NCI-H510A treated with DMSO at 0.1 percent for 48 hours (cell line): ENCODE data around the gene SLC25A1.
A peak's percentile ranks its signal among the peaks of the same experiment; 100 is the strongest.

Experiments used
- DNase-seq: peaks from one replicate; lab custom pipeline; 2025; lab: John Stamatoyannopoulos, UW

SLC25A1 gene

DNA sequence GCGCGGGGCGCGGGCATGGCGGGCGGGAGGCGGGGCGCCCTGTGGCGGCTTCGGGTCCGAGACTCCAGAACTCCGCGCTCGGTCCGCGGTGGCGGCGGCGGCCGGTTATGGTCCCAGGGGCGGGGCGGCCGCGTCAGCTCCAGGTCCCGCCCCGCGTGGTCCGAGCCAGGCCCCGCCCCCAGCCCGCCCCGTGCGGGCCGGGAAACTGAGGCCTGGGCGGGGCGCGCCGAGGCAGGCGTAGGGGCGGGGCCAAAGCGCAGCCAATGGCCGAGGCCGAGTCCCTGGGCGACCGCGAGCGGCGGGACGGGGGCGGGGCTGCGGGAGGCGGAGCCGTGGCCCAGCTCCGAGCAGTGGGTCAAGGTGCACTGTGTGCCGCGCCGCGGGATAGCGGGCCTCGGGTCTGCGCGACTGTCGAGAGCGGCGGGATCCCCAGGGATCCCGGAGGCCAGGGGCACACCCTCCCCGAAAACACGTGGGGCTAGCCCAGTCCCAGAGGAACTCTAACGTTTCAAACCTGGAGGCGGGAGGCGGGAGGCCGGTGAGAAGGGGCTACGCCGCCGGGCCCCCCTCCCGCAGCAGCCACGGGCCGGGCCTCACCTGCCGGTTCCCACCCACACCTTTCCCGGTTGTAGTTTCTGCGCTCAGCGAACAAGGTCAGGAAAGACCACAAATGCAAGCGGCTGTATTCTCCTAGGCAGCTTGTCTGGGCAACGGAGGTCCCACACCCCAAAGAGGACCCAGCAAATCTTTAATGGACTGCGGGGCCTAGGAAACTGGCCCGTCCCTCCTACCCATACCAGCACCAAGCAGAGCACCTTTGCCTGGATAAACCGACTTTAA lies at the start of gene SLC25A1:
SLC25A1 (minus strand) TSS at position 80 of the 840 bp plus-strand sequence; CDS start at position 17, 63 bp downstream.
- DNase-seq: peak; percentile 54

DNA sequence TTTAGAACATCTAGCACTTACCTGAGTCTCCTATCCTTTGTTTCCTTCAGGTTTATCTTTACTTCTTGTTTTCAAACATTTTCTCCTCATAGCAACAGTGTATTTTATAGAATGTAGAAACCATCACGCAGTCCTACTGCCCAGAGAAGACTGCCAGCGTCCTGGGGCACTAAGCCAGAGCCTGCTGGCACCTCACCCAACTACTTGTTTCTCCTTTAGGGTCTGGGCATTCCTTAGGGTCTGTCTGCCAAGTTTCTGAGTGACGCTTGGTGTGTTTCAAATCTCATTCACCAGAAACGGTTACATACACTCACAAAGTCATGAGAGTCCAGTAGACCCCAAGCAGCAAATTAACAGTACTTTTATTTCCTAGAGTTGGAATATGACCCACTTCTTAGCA lies 49.6 kb upstream of the SLC25A1 start:
- no peak for DNase-seq

DNA sequence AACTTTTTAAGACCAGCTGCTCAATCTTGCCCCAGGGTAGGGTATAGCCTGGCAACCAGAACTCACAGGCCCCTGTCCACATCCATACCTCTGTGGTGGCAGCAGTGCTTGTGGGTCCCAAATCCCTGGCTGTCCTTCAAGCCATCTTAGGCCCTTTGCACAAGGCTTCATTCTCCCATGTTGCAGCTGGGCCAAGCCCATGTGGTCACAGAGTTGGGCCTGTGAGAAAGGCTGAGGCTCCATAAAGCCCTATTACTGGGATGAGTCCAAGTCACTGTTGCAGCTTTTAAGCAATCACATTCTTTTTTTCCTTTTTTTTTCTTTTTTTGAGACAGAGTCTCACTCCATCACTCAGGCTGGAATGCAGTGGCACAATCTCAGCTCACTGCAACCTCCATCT lies 47.9 kb upstream of the SLC25A1 start:
- DNase-seq: no peak

DNA sequence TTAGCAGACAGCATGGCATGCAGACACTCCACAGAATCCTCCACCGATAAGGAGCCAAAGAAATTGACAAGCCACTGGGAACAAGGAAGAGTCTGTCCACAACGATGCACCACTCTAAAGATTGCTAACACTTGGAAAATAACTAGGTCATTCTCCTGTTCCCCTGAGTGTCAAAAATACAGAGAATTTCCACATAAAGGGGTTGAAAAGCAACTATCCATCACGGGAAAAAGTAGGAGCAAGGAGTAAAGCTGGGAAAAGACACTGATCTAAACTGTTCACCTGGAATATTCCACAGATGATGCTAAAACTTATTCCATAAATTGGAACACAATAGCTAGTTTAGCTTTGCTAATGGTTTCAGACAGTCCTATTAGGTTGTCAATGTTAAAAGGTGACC lies 47.0 kb upstream of the SLC25A1 start:
- DNase-seq: no peak

DNA sequence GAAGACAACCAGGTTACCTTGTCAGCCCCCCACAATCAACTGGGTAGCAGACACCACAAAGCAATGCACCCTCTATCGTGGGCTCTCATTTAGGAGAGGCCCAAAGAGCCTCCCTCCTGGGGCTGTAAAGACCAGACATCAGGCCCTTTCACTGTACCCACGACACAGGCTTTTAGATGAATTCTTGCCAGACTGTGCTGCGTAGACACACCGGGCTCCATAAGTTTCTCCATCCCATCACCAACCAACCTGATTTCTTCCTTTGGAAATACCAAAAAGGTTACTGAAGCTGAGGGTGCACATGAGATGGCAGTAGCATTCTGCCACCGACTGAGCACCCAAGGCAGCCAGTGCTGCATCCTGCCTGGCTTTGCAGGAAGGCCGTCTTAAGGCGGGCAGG lies 46.4 kb upstream of the SLC25A1 start:
- no peak for DNase-seq

DNA sequence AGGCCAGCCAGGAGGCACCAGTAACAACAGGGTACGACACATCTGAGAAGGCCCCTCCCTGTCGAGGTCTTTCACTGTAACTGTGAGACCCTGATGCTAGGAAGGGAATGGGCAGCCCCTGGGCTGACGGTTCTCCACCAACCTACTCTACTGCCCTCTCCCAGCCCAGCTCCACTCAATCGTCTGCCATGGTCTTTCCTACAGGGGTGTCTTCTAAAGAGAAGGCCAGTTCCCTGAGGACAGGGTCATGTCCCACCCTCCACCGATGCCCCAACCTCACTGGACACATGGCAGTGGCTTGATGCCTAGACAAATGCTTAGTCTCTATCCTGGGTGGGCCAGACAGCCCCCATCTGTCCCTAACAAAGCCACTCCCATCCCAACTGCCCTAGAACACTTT lies 46.0 kb upstream of the SLC25A1 start:
- no peak for DNase-seq

DNA sequence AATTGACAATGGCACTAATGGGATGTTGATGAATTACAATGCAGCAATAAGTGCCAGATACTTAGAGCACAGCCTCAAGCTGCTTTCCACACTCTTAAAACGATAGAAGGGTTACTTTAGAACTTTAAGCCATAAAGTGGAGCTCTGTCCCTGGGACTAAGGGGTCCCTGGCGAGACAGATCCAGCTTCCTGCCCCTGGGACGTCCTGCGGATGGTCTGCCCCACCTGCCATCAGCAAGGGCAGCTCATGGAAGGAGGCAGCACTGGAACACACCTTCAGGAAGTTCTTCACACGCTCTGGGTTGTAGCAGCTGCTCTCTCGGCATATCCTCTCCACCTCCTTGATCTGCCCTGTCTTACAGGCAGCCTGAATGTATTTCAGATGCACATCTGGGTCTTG lies 45.1 kb upstream of the SLC25A1 start:
- no peak for DNase-seq

DNA sequence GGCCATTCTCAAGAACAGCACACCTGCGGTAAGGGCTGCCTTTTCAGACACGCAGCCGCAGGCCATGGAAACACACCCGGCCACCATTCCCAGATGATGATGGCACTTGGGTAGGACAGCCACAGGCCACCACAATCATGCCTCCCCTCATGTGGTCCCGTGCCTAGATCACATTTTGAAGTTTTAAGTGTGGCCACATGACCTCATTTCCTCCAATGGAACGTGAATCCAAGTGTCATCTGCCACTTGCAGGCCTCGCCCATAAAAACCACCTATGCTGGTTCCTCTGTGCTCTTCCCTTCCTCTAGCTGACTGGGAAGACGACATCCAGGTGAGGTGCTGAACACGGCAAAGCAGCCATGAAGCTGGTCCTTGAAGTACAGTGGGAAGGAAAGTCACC lies 44.6 kb upstream of the SLC25A1 start:
- DNase-seq: no peak

DNA sequence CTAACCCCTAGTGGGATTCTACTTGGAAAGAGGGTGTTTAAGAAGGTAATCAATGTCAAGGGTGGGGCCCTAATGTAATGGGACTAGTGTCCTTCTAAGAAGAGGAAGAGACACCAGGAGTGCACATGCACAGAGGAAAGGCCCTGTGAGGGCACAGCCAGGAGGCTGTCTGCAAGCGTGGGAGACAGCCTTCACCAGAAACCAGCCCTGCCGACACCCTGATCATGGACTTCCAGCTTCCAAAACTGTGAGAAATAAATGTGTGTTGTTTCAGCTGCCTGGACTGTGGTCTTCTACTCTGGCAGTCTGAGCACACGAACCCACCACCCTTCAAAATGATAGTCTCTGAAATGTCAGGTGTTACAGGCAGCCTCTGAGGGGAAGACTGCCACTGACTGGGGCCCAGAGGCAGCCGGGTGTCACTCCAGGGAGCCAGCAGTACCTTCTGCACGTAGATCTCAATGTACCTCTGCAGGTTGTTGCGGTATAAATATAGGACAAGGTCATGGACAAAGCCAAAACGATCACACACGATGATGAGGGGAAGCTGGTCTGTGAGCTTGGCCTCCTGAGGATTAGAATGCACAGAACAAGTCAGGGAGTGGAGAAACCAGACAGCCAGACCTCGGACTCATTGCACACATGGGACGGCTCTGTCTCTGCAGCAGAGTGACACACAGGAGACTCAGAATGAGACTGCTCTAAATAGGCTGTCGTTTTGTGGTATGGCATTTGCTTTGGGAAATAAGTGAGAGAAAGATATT lies 43.9 kb upstream of the SLC25A1 start:
- no peak for DNase-seq

DNA sequence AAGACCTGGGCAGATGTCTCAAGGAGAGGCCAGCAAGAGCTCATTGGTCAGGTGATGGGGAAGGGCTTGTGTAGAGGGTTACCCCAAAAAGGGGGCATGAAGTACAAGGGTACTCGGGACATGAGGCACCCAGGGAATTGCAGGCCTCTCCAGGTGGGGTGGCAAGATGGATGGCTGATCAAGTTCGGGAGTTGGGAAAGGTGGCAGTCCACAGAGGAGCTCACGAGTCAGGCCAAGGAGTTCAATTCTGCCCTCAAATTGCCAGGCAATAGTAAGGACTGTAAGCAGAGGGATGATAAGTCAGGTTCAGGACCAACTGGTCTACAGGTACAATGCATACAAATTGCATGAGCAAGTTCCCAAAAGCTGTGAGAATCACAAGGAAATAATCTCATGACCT lies 42.3 kb upstream of the SLC25A1 start:
- no peak for DNase-seq

DNA sequence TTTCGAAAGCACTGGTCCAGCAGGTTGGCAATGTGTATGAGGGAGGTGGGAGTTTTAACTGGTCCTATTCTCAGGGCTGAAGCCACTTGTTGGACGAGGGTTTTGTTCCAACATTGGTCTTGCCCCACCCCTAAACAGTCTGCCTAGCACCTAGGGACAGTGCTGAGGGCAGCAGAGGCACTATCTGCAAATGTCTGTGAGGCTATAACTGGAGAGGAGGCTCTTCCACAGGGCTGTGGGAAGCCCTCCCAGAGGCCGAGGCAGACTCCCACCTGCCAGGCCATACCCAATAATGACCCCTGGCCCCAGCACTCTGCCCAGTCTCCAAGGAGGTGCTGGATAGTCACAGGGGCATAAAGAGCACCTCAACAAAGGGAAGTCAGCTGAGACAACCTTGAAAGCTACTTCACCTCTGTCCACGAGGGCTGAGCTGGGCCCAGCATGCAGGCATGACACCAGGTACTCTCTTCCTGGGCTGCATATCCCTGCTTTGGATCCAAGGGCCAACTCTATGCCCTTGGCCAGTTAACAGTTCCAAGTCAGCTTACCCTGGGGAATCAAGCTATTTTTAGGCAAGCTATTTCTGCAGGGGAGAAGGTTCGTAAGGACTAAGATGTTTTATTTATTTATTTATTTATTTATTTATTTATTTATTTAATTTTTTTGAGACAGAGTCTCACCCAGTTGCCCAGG lies 40.2 kb upstream of the SLC25A1 start:
- no peak for DNase-seq

DNA sequence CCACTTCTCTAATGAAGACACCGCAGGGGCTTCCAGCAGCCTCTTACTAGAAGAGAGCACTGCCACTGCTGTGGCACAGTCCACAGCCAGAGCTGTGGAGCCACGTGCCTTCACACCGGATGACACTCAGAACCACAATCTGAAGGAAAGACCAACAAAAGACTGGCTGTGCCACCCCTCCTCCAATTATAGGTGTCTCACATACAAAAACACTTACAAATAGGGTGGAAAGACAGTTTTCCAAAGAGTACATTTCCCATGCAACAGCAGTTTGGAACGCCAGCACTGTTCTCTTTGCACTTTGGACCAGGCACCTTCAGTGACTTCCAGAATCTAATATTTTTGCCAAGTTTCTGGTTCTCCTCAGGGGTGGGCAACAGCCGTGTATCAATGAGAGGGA lies 38.0 kb upstream of the SLC25A1 start:
- DNase-seq: no peak

DNA sequence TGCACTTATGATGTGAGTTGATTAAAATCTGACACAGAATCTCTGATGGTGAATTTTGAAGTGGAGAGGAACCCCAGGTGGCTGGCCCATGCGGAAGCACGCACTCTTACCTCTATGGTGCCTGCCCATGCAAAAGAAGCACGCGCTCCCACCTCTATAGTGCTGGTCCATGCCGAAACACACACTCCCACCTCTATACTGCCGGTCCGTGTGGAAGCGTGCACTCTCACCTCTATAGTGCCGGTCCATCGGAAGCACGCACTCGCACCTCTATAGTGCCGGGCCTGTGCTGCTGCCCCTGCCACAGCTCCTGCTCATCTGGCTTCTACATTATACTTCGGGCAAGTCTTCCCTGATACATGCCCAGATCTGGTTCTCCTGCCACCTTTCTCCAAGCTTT lies 36.8 kb upstream of the SLC25A1 start:
- DNase-seq: no peak

DNA sequence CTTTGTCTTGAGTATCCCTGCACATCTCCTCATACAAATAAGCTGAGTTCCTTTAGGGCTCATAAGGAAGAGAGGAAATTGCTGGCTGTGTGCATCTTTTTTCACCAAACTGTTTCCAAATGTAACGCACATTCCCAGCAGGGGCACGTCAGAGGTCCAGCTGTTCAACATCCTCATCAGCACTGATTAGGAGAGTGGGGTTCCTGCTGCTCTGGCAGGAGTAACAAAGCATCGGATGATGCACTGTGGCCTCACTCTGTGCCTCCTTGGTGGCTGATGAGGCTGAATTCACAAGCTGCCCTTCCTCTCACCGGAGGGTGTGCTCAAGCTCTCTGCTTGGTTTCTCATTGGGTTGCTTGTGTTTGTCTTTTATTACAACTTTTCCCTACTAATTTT lies 35.5 kb upstream of the SLC25A1 start:
- no peak for DNase-seq

DNA sequence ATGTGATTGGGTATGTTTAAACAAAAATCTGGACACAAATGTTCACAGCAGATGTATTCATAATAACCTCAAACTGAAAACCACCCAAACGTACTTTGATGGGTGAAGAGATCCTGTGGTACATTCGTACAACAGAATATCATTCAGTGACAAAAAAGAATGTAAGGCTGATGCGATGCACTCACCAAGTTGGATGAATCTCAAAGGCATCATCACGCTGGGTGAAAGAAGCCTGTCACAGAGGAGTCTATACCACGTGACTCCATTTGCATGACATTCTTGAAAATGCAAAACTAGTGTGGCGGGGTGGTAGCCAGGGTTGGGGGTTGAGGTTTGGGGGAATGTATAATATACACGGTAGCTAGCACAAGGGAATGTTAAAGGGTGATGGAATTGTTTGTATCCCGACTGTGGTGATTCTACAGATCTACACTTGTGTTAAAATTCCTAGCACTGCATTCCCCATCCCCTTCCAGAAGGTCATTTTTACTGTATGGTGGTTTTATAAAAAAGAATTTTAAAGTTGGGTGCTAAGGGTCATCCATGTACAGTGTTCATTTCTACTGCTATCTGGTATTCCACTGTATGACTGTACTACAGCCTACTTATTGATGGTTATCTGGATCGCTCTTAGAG lies 35.0 kb upstream of the SLC25A1 start:
- no peak for DNase-seq

DNA sequence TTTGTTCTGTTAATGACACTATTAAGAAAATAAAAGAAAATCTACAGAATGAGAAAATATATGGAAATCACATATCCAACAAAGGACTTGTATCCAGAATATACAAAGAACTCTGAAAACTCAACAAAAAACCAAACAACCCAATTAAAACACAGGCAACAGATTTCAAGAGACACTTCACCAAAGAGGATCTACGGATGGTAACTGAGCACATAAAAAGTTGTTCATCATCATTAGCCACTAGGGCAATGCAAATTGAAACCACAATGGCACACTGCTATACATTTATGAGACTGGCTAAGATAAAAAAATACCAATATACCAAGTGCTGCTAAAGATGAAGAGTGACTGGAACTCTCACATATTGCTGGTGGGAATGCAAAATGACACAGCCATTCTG lies 34.5 kb upstream of the SLC25A1 start:
- DNase-seq: no peak

DNA sequence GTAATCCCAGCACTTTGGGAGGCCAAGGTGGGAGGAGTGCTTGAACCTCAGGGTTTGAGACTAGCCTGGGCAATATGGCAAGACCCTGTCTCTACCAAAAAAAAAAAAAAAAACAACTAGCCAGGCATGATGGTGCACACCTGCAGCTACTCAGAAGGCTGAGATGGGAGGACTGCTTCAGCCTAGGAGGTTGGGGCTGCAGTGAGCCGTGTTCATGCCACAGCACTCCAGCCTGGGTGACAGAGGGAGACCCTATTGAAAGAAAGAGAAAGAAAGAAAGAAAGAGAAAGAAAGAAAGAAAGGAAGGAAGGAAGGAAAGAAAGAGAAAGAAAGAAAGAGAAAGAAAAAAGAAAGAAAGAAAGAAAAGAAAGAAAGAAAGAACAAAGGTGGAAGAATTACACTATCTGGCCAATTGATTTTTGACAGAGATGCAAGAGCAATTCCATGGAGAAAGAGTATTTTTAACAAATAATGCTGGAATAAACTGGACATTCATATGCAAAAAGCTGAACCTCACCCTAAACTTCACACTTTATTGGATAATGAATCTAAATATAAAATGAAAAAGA lies 33.9 kb upstream of the SLC25A1 start:
- no peak for DNase-seq

DNA sequence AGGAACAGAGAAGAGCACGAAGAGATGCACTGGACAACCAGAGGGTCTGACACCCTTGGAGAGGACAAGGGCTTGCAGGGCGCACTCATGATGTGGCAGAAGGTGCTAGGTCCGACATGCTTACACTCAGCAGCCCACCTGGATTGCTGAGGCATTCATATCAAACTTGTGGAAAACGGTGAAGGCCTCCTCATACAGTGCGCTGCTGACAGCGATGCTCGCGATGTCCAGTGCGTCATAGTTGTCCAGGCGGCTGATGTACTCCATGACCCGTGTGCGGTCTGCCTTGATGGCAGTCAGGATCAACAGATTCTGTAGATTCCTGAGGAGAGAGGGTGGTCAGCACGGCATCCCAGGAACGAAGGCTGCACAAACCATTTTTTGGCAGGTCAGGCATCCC lies 31.7 kb upstream of the SLC25A1 start:
- no peak for DNase-seq

DNA sequence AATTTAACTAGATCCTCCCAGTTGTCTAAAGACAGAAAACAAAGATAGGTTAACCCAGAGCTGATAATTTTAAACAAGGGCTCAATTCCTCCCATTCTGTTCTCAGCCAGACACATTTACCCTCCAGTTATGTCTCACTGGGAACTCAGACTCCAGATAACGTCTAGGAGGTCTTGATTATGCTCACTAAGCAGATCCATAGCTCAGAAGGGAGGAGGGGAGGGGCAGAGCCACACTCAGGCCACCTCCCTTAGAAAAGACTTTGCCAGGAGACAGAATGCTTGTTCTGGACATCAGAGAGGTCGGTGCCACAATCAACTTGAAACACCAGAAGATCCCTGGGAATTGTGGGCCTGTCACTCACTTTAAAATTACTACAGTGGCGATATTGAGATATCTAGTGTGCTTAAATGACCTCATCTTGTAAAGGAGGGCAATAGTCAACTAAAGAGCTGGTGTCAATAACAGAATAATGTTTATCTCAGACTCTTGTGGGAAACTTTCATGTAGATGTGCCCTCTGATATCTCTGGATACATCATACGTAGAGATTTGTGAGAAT lies 29.8 kb upstream of the SLC25A1 start:
- no peak for DNase-seq

DNA sequence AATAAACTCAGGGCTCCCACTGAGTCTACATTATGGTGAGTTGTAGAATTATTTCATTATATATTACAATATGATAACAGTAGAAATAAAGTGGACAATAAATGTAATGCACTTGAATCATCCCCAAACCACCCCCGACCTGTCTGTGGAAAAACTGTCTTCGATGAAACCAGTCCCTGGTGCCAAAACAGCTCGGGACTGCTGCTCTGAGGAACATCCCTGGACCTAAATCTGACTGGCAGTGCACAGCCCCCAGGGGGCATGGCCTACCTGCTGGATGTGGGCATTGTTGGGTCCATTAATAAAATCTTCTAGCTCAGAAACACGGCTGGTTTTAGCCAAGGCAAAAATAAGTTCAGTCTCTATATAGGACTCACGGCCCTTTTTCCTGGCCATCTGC lies 29.3 kb upstream of the SLC25A1 start:
- DNase-seq: no peak

DNA sequence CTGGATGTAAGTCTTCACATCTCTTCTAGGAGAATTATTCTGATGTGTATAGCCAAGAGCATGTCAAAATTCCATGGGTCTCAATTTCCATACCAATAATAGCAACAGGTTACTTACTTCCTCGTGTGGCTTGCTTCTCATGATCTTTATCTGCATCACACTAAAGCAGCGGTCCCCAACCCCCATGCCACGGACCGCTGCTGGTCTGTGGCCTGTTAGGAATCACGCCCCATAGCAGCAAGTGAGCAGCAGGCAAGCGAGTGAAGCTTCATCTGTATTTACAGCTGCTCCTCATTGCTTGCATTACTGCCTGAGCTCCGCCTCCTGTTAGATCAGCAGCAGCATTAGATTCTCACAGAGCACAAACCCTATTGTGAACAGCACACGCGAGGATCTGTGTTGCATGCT lies 28.9 kb upstream of the SLC25A1 start:
- DNase-seq: no peak

DNA sequence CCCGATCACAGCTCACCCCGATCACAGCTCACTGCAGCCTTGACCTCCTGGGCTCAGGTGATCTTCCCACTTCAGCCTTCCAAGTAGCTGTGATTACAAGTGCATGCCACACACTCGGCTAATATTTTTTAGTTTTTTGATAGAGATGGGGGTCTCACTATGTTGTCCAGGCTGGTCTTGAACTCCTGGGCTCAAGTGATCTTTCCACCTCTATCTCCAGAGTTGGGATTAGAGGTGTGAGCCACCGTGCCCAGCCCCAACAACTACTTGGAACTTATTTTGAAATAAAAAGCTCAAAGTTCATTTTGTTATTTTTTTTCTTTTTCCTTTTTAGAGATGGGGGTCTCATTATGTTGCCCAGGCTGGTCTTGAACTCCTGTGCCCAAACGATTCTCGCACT lies 27.8 kb upstream of the SLC25A1 start:
- DNase-seq: no peak
